ENCODE measurements around the gene DCAF17.

DNA sequence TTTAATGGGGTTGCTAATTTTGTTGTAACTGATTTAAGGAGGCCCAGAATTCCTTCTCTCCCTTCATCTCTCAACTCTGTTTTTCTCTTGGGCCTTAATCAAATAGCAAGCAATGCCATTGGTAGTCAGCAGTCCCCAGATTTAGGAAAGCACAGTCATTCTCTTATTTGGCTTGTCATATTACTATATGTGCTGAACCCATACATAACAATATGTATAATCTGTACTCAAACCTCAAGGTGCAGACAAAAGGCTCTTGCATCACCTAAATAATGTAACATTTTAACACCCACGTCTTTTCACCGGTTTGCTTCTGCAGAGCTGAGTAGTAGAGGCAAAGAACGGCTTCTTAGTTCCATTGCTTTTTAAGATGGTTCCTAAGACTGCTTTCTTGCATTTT, 33.6 kb upstream of the DCAF17 start:
- TF ChIP-seq, protein P1, sequence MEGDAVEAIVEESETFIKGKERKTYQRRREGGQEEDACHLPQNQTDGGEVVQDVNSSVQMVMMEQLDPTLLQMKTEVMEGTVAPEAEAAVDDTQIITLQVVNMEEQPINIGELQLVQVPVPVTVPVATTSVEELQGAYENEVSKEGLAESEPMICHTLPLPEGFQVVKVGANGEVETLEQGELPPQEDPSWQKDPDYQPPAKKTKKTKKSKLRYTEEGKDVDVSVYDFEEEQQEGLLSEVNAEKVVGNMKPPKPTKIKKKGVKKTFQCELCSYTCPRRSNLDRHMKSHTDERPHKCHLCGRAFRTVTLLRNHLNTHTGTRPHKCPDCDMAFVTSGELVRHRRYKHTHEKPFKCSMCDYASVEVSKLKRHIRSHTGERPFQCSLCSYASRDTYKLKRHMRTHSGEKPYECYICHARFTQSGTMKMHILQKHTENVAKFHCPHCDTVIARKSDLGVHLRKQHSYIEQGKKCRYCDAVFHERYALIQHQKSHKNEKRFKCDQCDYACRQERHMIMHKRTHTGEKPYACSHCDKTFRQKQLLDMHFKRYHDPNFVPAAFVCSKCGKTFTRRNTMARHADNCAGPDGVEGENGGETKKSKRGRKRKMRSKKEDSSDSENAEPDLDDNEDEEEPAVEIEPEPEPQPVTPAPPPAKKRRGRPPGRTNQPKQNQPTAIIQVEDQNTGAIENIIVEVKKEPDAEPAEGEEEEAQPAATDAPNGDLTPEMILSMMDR (IDR thresholded peaks at IDR 0.05) = no peak
- no peak for TF ChIP-seq EZH2 (IDR thresholded peaks at IDR 0.05)
